ENCODE measurements around the gene HCST.
A peak's percentile ranks its signal among the peaks of the same experiment; 100 is the strongest.

HCST gene

DNA sequence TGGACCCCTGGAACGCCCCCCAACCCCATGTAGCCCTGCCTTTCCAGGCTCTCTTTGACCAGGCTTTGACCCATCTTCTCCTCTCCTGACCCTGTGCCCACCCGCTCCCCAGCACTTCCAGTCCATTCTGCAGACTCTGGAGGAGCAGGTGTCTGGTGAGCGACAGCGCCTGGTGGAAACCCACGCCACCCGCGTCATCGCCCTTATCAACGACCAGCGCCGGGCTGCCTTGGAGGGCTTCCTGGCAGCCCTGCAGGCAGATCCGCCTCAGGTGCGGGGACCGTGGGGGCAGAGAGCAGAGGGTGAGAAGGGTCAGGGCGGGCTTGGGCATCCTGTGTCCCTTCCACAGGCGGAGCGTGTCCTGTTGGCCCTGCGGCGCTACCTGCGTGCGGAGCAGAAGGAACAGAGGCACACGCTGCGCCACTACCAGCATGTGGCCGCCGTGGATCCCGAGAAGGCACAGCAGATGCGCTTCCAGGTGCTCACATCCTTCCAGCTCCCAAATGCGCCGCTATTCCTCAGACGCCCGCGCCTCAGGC, 27.9 kb upstream of the HCST start:
- H3K4me3 ChIP-seq (ENCODE audit: low read depth, low read length): no peak overlapping the region
- DNase-seq (ENCODE audit: low read depth): no peak
- TF ChIP-seq, protein P1, sequence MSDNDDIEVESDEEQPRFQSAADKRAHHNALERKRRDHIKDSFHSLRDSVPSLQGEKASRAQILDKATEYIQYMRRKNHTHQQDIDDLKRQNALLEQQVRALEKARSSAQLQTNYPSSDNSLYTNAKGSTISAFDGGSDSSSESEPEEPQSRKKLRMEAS (IDR thresholded peaks at IDR 0.05; ENCODE audit: low read depth, low read length): no peak
- no peak for TF ChIP-seq MYC (IDR thresholded peaks at IDR 0.05; ENCODE audit: low read depth, low read length)
- TF ChIP-seq, protein P2, sequence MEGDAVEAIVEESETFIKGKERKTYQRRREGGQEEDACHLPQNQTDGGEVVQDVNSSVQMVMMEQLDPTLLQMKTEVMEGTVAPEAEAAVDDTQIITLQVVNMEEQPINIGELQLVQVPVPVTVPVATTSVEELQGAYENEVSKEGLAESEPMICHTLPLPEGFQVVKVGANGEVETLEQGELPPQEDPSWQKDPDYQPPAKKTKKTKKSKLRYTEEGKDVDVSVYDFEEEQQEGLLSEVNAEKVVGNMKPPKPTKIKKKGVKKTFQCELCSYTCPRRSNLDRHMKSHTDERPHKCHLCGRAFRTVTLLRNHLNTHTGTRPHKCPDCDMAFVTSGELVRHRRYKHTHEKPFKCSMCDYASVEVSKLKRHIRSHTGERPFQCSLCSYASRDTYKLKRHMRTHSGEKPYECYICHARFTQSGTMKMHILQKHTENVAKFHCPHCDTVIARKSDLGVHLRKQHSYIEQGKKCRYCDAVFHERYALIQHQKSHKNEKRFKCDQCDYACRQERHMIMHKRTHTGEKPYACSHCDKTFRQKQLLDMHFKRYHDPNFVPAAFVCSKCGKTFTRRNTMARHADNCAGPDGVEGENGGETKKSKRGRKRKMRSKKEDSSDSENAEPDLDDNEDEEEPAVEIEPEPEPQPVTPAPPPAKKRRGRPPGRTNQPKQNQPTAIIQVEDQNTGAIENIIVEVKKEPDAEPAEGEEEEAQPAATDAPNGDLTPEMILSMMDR (IDR thresholded peaks at IDR 0.05; ENCODE audit: low read depth, low read length): no peak
- no peak for TF ChIP-seq POLR2A (IDR thresholded peaks at IDR 0.05; ENCODE audit: extremely low read depth, insufficient read length)

DNA sequence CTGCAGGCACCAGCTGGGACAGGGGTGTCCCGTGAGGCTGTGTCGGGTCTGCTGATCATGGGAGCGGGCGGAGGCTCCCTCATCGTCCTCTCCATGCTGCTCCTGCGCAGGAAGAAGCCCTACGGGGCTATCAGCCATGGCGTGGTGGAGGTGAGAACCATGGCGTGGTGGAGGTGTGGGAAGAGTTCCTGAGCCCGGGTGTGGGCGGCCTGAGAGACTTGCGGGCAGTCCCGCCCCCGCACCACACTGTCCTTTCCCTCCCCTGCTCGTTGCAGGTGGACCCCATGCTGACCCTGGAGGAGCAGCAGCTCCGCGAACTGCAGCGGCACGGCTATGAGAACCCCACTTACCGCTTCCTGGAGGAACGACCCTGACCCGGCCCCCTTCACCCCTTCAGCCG, 23.3 kb upstream of the HCST start:
- TF ChIP-seq, protein P2 (IDR thresholded peaks at IDR 0.05; ENCODE audit: low read depth, low read length): no peak
- no peak for DNase-seq (ENCODE audit: low read depth)
- no peak overlapping the region for H3K4me3 ChIP-seq (ENCODE audit: low read depth, low read length)

DNA sequence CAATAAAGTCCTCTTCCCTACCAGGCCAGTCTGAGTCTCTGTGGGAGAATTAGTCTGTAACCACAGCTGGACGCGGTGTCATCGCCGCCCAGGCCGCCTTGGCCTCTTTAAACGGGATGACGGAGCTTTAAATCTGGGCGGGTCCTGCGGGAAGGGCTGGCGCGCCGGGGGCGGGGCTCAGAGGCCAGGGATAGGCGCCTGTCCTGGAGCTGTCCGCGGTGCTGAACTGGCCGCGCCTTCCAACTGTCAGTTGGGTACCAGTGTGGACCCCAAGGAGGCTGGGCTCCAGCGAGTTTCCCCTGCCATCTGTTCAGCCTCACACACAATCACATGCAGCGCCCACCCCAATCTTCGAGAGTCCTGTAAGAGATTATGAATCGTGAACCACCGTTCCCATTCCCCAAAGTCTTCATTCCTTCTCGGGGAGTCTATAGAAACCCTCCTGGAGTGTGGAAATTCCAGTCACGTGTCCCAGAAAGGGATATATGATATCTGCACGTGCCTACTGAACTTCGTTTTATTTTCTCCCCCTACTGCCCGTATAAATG, 22.5 kb upstream of the HCST start:
- DNase-seq (ENCODE audit: low read depth): peak; percentile 82
- TF ChIP-seq, protein P1 (IDR thresholded peaks at IDR 0.05; ENCODE audit: low read depth, low read length): peak; percentile 50; the same call in 1 of the 2 replicates
- TF ChIP-seq MYC (IDR thresholded peaks at IDR 0.05; ENCODE audit: low read depth, low read length) (0 out of 2 replicates have a peak, but pooled peaks have one; percentile 28), POLR2A (IDR thresholded peaks at IDR 0.05; ENCODE audit: extremely low read depth, insufficient read length) (no peak)
- no peak overlapping the region for H3K4me3 ChIP-seq (ENCODE audit: low read depth, low read length)

DNA sequence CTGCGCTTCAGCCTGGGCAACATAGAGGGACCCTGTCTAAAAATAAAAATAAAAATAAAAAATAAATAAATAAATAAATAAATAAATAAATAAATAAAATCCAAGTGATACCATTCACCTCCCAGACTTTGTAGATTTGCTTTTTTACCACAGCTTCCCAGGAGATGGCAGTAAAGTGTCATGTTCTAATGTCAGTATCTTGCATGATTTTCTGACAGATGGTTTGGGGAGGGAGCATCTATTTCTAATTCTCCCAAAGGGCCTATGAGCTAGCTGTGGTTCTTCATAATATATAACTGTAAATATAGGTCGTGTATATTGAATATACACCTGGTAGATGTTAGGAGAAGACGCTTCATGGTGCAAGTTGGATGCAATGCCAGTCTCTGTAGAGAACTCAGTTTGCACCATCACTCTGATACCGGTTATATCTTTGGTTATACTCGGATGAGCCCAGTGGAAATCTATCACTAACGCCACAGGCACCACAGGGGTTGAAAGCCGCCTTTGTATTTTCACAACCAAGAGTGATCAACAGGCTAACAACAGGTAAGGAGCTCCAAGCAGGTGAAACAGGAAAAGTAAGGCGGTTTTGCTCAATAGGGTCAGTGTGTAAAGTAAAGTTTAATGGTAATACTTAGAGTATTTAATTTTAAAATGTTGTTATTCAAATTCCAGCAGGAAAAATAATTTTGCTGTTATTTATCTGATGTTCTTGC, 20.1 kb upstream of the HCST start:
- TF ChIP-seq, protein P2 (IDR thresholded peaks at IDR 0.05; ENCODE audit: low read depth, low read length): peak; percentile 24
- TF ChIP-seq POLR2A (IDR thresholded peaks at IDR 0.05; ENCODE audit: extremely low read depth, insufficient read length): no peak

DNA sequence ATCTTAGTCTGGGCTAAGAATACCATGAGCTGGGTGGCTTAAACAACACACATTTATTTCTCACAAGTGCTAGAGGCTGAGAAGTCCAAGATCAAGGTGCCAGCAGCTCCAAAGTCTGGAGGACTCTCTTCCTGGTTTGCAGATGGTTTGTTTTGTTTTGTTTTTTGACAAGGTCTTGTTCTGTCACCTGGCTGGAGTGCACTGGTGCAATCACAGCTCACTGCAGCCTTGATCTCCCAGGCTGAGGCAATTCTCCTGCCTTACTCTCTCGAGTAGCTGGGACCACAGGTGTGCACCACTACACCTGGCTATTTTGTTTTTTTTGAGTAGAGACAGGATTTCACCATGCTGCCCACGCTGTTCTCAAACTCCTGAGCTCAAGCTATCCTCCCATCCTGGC, 18.4 kb upstream of the HCST start:
- DNase-seq (ENCODE audit: low read depth): no peak
- H3K4me3 ChIP-seq (ENCODE audit: low read depth, low read length): no peak overlapping the region
- TF ChIP-seq POLR2A (IDR thresholded peaks at IDR 0.05; ENCODE audit: extremely low read depth, insufficient read length): no peak

More for the DNA sequence above, 20.1 kb upstream of the HCST start:
- peak; percentile 67 for DNase-seq (ENCODE audit: low read depth)
- no peak overlapping the region for H3K4me3 ChIP-seq (ENCODE audit: low read depth, low read length)

DNA sequence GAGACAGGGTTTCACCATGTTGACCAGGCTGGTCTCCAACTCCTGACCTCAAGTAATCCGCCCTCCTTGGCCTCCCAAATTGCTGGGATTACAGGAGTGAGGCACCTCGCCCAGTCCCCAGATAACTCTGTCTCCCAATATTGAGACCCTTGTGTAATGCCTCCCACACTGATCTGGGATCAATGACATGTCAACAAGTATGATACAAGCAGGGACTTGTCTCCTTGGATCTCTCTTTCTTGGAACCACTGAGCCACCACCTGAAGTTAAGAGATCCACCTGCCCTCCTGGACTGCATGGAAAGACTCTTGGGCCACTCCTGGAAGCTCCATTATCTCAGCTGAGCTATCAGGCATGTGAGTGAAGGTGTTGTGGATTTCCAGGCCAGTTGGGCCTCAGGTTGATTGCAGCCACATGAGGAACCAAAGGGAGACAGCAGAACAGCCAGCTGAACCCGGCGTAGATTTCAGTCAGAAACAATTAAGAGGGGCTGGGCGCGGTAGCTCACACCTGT, 17.0 kb upstream of the HCST start:
- no peak for DNase-seq (ENCODE audit: low read depth)
- H3K4me3 ChIP-seq (ENCODE audit: low read depth, low read length): no peak overlapping the region
- TF ChIP-seq MYC (IDR thresholded peaks at IDR 0.05; ENCODE audit: low read depth, low read length) (no peak), POLR2A (IDR thresholded peaks at IDR 0.05; ENCODE audit: extremely low read depth, insufficient read length) (no peak)
- TF ChIP-seq, protein P1 (IDR thresholded peaks at IDR 0.05; ENCODE audit: low read depth, low read length): no peak
- TF ChIP-seq, protein P2 (IDR thresholded peaks at IDR 0.05; ENCODE audit: low read depth, low read length): no peak

DNA sequence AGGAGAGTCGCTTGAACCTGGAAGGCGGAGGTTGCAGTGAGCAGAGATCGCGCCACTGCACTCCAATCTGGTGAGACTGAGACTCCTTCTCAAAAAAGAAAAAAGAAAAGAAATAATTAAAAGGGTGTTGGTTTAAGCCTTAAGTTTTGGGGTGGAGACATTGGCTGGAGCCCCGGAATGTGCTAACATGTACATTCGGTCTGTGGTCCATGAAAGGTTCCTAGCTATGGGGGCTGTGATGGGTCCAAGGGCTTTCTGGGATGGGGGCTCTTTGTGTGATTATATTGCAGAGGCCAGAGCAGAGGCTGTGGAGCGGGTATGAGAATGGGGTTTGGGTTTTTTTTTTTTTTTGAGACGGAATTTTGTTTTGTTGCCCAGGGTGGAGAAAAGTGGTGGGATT, 16.4 kb upstream of the HCST start:
- TF ChIP-seq MYC (IDR thresholded peaks at IDR 0.05; ENCODE audit: low read depth, low read length) (no peak), POLR2A (IDR thresholded peaks at IDR 0.05; ENCODE audit: extremely low read depth, insufficient read length) (no peak)
- TF ChIP-seq, protein P2 (IDR thresholded peaks at IDR 0.05; ENCODE audit: low read depth, low read length): no peak
- TF ChIP-seq, protein P1 (IDR thresholded peaks at IDR 0.05; ENCODE audit: low read depth, low read length): no peak
- DNase-seq (ENCODE audit: low read depth): no peak

More for the DNA sequence above, 16.4 kb upstream of the HCST start:
- H3K4me3 ChIP-seq (ENCODE audit: low read depth, low read length): no peak overlapping the region

All from NB4 (cell line).